NCI-H69 (cell line): Measurements from ENCODE around the gene RPP40.
A peak's percentile ranks its signal among the peaks of the same experiment; 100 is the strongest.
"Not testable (repeated sequence)": the region's sequence is repeated elsewhere in the genome, so short reads cannot be mapped to it uniquely, and the experiment has no call there.

ENCODE experiments used
- DNase-seq: peaks from one replicate; lab custom pipeline; 2025; lab: John Stamatoyannopoulos, UW

RPP40 gene

DNA sequence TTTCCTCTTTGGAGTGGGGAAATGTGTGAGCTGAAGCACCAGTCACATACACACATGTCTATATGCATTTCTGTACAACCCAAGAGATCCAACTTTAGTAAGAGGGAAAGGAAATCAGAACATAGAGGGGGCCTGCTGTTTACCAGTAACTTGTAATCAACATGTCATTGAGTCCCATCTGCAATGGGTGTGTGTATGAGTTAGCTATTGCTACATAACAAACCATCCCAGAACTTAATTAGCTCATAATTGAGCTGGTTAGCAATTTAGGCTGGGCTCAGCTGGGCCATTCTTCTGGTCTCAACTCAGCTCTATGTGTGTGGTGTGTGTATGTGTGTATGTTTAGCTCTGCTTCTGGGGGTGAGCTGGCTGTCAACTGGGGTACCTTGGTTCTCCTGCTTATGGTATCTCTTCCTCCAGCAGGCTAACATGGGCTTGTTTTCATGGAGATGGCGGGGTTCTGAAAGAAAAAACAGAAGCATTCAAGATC lies 10.3 kb upstream of the RPP40 start:
- no peak for DNase-seq

DNA sequence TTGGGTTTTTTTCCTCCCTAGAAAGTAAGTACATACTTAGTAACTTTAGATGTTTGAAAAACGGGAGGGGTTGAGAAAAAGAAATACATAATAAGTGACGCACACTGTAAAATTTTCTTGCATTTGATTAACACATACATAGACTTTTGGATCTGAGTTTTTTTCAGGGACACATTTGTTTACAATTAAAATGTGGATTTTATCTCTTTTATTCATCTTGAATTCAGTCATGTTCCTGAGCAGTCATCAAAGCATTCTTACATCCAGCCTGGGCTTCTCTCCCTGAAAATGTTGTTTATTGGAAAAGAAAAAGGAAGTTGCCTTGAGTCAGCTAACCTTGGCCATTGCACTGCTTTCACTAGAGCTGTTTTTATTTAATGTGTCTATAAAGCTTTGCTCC lies 8.7 kb upstream of the RPP40 start:
- no peak for DNase-seq

DNA sequence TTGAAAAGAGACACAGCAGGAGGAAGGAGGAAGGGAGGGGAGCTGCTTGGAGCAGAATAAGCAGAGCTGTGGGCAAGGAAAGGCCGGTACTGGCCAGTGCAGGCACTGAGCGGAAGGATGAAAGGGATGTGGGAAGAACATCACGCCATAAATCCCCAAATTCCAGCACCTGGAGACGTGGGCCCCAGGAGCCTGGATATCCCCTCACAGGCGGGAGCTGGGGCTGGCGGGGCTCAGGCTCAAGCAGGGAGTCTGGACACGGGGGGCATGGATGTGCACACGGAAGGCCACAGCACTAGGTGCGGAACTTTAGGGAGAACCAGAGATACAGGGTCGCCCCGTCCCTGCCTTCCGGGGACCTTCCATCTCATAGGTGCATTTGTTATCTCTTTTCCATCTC lies 7.5 kb upstream of the RPP40 start:
- DNase-seq: no peak

DNA sequence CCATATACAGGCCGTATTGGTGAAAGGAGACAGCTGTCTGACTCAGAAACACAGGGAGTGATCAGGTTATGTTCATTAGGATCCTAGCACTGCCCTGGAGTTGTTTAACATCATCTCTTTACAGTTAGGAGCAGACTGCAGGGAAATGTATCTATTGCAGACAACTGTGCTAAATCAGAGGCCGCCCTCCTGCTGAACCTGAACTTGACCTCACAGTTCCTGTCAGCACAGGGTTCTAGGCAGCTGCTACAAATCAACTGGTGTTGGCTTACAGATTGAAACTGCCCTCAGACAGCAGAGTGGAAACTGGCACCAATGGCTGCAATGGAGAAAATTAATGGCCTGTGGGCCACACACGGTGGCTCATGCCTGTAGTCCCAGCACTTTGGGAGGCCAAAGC lies 3.7 kb upstream of the RPP40 start:
- no peak for DNase-seq

DNA sequence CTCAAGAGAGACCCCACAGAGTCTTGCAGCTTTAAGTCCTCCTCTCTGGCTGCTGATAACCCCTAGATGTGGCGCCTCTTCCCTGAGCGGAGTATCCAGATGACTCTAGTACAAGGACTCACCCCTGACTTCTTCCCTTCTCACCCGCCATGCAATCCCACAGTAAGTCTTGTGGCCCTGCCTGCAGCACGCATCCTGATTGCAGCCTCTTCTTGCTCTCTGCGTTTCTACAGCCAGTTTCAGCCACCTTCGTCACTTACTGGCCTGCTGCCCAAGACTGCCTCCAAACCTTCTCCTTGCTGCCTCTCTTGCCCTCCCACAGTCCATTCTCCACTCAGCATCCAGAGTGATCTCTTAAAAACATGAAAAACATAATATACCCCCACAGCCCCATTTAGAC lies 2.4 kb upstream of the RPP40 start:
- no peak for DNase-seq

DNA sequence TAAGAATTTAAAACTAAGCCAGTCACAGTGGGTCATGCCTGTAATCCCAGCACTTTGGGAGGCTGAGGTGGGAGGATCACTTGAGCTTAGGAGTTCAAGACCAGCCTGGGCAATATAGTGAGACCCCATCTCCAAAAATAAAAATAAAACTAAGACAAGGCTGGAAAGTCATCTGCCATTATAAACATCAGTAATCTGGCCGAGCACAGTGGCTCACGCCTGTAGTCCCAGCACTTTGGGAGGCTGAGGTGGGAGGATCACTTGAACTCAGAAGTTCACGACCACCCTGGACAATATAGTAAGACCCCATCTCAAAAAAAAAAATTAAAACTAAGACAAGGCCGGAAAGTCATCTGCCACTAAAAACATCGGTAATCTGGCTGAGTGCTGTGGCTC lies 1.2 kb upstream of the RPP40 start:
- DNase-seq: not testable (repeated sequence)

DNA sequence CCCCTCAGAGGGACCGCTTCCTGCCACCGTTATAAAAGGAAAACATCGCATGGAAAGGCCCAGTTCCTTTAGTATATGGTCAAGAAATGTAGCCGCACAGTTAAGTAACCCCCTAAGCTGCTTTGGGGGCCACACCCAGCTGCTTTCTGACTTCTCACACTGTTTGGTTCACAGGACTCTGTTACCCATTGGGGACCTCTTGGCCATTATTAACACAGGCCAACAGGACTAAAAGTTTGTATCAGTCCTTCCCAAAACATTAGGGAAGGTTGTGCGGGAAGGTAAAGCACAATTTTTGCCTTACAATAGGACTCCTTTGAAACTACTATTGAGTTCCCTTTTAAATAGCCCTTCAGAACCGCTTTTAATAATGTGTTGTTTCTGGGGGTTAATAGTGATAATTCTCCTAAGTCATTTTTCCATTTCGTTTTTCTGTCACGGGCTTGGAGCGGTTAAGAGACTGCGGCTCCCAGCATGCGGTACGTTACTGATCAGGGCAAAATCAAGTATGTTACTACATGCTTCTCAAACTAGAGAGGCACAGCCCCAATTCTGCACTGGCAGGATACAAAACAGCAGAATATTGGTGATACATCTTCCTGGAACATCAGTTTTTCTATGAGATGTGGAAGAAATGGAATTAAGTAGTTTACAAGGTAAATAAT lies 668 bp upstream of the RPP40 start:
- no peak for DNase-seq

DNA sequence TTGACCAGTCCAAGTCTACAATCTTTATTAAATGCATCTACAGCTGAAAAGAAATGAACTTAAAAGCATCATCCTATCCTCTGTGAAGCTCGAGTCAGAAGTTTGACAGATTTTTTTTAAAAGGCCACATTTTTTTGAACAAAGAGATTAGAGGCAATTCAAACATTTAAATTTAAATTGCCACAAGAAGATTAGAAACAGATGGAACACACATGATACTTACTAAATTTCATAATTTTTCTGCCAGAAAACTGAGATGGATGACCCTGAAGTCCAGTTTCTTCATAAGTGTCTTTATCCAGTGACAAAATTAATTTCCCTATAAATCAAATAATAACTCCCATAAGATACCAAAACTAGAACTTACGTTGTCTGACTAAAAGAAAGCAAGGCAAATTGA lies 4.3 kb downstream of the RPP40 start:
- DNase-seq: no peak

DNA sequence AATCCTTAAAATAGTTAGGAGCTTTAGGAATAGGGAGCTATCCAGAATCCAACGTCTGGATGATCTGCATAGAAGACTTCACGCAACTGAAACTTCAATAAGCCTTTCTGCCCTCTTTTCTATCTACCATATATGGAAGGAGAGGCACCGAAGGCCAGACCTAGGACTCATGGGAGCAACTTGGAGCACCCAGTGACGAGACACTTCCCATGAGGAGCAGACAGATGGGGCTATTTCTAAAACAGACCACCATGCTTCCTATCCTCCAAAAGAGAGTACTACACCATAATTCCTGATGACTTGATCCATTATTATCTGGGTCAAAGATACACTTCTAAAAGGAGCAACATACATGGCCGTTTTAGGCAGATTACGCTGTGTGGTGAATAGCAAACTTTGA lies 6.0 kb downstream of the RPP40 start:
- no peak for DNase-seq

DNA sequence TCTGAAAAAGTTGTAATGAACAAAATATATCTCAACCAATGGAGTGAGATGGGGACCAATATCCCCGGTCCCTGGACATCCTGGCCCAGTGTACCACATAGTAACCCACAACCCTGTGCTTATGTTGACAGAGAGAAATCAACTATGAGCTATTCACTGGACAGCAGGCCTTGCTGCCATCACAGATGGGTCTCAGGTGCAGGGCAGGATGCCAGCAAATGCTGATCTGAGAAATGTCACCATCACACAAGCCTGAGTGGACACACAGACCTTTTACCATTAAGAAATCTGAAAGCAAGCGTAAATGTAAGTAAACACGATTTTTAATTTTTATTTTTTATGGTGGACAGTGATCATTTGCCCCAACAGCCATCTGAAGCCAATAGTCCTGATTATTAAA lies 9.1 kb downstream of the RPP40 start:
- DNase-seq: no peak

DNA sequence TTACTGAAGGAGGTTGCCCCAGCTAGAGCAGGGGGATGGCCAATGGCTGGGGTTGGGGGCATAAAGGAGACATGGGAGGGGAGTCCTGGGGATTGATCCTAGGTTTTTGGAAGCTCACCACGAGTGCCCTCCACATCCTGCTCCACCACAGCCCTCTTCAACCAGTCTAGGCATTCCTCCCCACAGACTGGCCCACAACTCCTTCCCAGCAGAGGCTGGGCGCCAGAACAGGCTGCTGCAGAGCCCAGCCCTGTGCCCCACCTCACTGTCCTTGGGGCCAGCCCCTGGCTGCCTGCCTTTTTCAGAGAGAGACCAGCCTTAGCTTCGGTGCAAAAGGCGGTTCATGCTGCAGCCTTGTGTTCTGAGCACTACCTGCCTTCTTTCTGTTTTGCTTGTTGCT lies 16.4 kb downstream of the RPP40 start:
- no peak for DNase-seq

DNA sequence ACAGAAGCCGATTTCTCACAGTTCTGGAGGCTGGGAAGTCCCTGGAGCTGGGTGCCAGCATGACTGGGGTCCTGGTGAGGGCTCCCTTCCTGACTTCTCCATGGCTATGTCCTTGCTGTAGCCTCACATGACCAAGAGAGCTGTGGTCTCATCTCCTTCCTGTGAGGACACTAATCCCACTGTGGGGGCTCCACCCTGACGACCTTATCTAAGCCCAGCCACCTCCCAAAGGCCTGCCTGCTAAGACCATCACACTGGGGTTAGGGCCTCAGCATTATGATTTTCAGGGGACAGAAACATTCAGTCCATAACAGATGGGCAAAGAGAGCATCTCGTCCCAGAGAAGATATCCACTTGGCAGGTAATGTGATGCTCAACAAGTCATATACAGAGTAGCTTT lies 16.8 kb downstream of the RPP40 start:
- no peak for DNase-seq

DNA sequence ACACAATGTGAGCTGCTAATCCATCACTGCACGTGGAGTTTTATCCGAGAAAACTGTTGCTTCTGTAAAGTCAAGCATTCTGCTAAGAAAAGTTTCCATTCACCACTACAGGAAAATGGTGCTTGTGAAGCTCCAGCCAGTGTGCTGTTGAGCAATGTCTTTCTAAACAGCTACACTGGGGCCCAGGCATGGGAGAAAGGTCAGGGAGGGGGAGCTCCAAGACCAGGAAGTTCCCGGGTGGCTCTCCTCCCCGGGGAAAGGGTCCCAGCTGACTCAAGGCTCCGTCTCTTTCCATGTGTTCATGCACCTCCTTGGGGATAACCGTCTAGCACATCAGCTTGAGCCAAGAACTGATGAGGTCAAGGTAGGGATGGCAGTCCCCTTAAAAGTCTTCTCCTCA lies 20.5 kb downstream of the RPP40 start:
- no peak for DNase-seq

DNA sequence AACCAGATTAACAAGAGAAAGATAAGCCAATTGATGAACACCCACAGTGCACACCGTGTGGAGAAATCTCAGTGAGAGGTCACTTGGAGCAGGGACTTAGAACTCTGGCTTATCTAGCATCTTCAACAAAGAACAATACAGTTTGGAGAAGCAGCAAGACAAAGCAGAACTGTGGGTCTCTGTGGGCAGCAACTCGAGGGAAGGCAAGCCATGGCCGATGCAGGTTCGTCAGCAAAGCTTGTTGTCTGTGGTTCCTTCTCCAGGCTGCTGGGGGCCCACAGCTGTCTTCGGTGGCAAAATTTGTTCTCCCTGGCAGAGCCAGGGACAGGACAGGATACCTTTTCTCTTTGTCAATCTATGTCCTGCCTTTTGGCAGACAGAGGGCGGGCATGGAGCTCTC lies 22.1 kb downstream of the RPP40 start:
- no peak for DNase-seq

DNA sequence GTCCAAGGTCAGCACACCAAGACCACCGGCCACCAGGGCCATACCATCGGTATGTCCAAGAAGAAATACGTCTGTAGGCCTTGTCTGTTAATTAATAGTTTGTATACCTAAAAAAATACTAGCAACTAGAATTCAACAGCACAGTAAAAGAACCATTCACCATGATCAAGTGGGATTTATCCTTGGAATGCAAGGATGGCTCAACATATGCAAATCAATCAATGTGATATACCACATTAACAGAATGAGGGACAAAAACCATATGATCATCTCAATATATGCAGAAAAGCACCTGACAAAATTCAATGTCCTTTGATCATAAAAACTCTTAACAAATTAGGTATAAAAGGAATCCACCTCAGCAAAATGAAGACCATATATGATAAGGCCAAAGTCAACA lies 24.4 kb downstream of the RPP40 start:
- no peak for DNase-seq

DNA sequence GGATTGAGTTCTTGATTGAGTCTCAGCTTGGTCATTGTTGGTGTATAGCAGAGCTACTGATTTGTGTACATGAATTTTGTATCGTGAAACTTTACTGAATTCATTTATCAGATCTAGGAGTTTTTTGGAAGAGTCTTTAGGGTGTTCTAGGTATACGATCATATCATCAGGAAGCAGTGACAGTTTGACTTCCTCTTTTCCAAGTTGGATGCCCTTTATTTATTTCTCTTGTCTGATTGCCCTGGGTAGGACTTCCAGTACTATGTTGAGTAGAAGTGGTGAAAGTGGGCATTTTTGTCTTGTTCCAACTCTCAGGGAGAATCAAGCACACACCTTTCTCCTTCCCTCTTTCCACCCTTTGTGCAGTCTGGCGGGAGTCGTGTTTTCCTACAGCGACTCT lies 26.4 kb downstream of the RPP40 start:
- DNase-seq: no peak

DNA sequence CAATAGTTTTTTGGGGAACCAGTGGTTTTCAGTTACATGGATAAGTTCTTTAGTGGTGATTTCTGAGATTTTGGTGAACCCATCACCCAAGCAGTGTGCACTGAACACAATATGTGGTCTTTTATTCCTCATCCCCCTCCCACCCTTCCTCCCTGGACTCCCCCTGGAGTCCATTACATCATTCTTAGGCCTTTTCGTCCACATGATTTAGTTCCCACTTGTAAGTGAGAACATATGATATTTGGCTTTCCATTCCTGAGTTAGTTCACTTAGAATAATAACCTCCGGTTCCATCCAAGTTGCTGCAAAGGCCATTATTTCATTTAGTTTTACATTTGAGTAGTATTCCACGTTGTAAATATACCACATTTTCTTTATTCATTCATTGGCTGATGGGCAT lies 28.3 kb downstream of the RPP40 start:
- DNase-seq: no peak

DNA sequence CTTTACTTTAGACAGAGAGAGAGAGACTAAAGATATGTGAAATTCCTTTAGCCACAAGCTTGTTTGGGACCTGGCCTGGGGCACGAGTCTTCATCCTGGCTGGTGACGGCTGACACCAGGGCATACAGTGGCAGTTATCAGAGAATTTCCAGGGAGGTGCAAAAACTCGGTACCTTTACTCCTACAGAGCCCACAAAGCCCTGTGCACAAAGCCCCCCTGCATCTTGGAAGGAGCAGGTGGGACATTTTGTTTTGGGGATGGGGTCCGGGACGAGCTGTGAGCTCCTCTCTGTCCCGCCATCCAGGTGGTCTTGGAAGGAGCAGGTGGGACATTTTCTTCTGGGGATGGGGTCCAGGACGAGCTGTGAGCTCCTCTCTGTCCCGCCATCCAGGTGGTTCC lies 28.9 kb downstream of the RPP40 start:
- DNase-seq: no peak

DNA sequence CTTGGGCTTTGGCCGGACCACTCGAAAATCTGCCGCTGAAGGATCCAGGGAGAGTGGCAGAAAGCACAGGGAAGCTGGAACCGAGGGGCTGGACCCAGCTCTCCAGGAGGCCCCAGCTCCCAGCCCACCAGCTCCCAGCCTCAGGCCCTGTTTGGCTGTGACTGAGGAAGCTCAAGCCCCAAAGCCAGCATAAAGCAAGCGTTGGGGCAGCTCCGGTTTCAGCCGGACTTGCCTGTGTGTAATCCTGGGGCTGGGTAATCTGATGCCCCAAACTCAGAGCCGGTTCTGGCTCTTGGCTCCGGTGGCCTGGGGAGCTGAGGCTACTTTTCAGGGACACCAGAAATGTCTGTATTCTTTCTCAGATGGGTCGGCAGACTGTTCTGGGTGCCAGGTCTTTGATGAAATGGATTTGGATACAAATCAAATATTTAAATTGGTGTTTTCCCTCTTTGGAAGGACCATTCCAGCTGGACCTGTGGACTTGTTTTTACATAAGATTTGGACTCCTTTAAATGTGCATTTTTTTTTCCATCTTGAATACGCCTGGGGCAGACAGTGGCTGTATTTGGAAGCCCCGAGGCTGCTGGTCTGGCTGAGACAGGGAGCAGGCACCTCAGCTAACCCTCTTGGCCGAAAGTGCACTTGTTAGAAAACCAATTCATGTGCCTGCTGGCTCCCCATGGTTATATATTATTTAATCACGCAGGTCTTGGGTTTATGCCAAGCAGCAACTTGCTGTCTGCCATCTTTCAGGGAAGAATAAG lies 29.7 kb downstream of the RPP40 start:
- DNase-seq: peak; percentile 91

DNA sequence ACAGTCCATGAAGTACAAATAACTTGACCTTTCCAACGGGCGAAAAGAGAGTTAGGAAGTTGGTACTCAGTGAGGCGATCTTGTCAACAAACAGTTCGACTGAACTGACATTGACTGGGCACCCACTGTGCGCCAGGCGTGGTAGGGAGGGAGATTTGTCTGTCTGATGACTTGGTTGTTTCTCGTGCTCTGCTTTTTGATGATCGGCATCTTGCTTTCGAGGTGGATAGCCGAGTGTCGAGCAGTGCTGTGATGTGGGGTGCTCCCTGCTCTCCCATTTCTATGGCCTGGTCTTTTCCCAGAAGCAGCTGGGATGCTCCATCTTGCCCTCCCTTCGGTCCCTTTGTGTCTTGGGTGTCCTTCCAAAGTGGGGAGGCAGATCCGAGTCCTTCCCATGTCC lies 30.4 kb downstream of the RPP40 start:
- DNase-seq: no peak

DNA sequence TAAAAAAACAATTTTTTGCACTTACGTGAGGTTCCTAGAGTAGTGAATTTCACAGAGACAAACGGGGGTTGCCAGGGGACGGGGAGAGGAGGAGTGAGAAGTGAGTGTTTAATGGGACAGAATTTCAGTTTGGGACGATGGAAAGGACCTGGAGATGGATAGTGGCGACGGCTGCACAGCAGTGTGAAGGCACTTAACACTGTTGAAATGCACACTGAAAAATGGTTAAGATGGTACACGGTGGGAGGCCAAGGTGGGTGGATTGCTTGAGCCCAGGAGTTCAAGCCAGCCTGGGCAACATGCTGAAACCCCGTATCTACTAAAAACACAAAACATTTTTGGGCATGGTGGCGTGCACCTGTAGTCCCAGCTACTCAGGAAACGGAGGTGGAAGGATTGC lies 31.4 kb downstream of the RPP40 start:
- DNase-seq: no peak

DNA sequence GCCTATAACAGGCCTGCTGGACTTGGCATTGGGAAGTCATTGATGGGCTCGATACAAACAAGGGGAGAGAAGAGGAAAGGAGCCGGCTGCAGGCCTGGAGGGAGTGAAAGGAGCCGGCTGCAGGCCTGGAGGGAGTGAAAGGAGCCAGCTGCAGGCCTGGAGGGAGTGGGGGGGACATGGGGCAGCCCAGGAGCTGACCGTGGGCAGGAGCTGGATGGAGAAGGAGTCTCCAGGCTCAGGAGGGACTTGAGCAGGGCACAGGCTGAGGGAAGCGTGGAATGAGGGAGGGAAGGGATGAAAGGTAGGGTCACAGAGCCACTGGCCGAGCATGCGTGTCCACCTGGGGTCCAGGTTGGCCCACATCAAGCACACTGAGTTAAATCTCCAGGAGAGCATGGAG lies 32.0 kb downstream of the RPP40 start:
- no peak for DNase-seq

DNA sequence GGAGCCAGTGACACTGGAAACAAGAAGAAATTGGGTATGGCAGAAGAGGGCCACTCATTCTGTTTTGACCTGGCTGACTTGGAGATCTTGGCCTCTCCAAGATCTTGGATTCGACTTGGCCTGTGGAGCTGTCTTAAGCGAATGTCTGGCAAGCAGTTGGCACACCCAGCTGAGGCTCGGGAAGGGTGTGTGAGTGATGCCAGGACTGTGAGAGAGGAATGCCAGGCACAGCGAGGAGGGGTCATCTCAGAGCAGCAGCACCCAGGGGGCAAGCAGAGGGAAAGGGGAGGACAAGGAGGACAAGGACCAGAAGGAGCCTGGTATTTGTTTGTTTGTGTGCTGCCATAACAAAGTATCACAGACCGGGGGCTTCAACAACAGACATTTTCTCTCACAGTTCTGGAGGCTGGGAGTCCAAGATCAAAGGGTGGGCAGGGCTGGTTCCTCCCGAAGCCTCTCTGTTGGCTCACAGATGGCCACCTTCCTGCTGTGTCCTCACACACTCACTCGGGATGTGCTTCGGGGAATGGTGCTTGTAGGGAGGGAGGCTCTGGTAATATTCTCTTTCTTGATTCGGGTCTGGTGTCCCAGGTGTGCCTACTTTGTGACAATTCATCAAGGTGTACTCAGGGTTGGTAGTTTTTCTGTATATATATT lies 33.0 kb downstream of the RPP40 start:
- peak; percentile 42 for DNase-seq
